ENCODE measurements around the gene COL26A1. TPM values are rescaled to one million over a fixed set of nuclear protein-coding genes. Genes with fewer than 3 reads are reported as not detected.

The COL26A1 gene
- total and polyA plus RNA-seq, 2 of the 4 experiments (the other 2 are of a cell fraction), result not detected

GRCh38 chr7:101352920-101353308, 9.8 kb upstream of the COL26A1 start:
- ChIA-PET POLR2A (ENCODE audit: unreplicated experiment) (no interaction called here), CTCF (no interaction called here)
- in situ Hi-C loops (cut with MboI; ENCODE audit: low sequenced_read_pairs), result loop anchor here (25.0 kb wide), 1 partner anchor 909 kb away; no protein-coding TSS in a partner anchor

More at GRCh38 chr7:101352920-101353308, 9.8 kb upstream of the COL26A1 start:
- Histone ChIP-seq H3K27me3 (ENCODE audit: control insufficient read depth, insufficient read depth, low read length) (peaks cover 17% of the 10 kb centered on the region), H3K4me1 (ENCODE audit: control insufficient read depth, insufficient read depth, low read length) (peaks cover 2% of the 10 kb centered on the region; the same call in 1 of the 2 replicates), H3K27ac (ENCODE audit: insufficient read depth, low read length) (no peak overlapping the region), H3K14ac (replicated peaks; ENCODE audit: low read depth, low read length) (no peak overlapping the region), H2BK5ac (ENCODE audit: low read depth, low read length, poor library complexity, severe bottlenecking) (no peak overlapping the region), H3K18ac (ENCODE audit: low read depth, low read length) (no peak overlapping the region), H3K36me3 (ENCODE audit: control insufficient read depth, insufficient read depth, low read length) (no peaks in the 10 kb centered on the region), H2AK9ac (replicated peaks; ENCODE audit: low read depth, low read length, poor library complexity) (no peak overlapping the region), H4K20me1 (ENCODE audit: insufficient read depth, low read length) (no peaks in the 10 kb centered on the region), H3K23ac (ENCODE audit: low read depth, low read length) (no peak overlapping the region), H2BK20ac (ENCODE audit: low read depth, low read length) (no peak overlapping the region), H4K8ac (ENCODE audit: low read depth in 2 of 2, low read length in 2 of 2) (no peak overlapping the region), H3K56ac (ENCODE audit: extremely low read depth, insufficient read depth, low read length) (no peak overlapping the region), H3K9me1 (ENCODE audit: insufficient read depth, low read length) (no peaks in the 10 kb centered on the region), H3K4ac (ENCODE audit: low read depth, low read length) (no peak overlapping the region), H3K79me1 (ENCODE audit: low read depth in 1 of 2, low read length in 2 of 2) (no peaks in the 10 kb centered on the region), H2BK120ac (ENCODE audit: low read depth, low read length) (no peak overlapping the region), H3K9me3 (ENCODE audit: control insufficient read depth, insufficient read depth, low read length) (no peaks in the 10 kb centered on the region), H2AK5ac (ENCODE audit: low read depth, low read length) (no peak overlapping the region), H3K9ac (ENCODE audit: low read depth, low read length) (no peak overlapping the region), H4K5ac (ENCODE audit: low read depth, low read length) (no peak overlapping the region), H3K4me3 (ENCODE audit: insufficient read depth, low read depth, low read length) (no peak overlapping the region), H3K4me2 (ENCODE audit: low read depth, low read length) (no peak overlapping the region), H4K91ac (ENCODE audit: insufficient read depth, low read depth, low read length) (no peak overlapping the region), H2BK15ac (ENCODE audit: low read depth, low read length) (no peak overlapping the region), H2AFZ (replicated peaks; ENCODE audit: low read length, poor library complexity) (no peak overlapping the region)
- TF ChIP-seq RFX5 (IDR thresholded peaks at IDR 0.05; ENCODE audit: low read depth, low read length) (no peak), NFE2L2 (IDR thresholded peaks at IDR 0.05; ENCODE audit: low read depth, low read length) (no peak), BHLHE40 (IDR thresholded peaks at IDR 0.05; ENCODE audit: low read depth, low read length) (no peak)
- dilution Hi-C loops (cut with HindIII; ENCODE audit: low sequenced_read_pairs, unreplicated experiment) (no loop called here), intact Hi-C loops (cut with micrococcal nuclease) (no loop called here)
- WGBS, 2 experiments (ENCODE audit: extremely low coverage in 2 of 2, insufficient read length in 1 of 2), result no CpG with 5 or more reads among the region's 2 CpGs
- ATAC-seq (ENCODE audit: low read depth), result no peak
- DNase-seq, result no peak
- BruUV-seq (replicated peaks), result no TSS peak
